Measurements from ENCODE around the gene SBNO2.

SBNO2 gene

GRCh38 chr19:1105008-1105872 lies 68.8 kb downstream of the SBNO2 start:
- peaks cover 17% of the 10 kb centered on the region for H3K36me3 ChIP-seq (ENCODE audit: control insufficient read depth, insufficient read depth, low read length)
- peaks cover 15% of the 10 kb centered on the region for H3K4me1 ChIP-seq (ENCODE audit: control insufficient read depth, insufficient read depth, low read length)
- peak overlapping the region; percentile 68 for H3K9ac ChIP-seq (ENCODE audit: low read length)
- peak overlapping the region; percentile 98 for H3K27ac ChIP-seq (ENCODE audit: low read depth, low read length)
- H3K4me3 ChIP-seq (ENCODE audit: low read length), result peak overlapping the region; percentile 86
- H3K27me3 ChIP-seq (ENCODE audit: control insufficient read depth, insufficient read depth, low read length), result no peaks in the 10 kb centered on the region

DNA sequence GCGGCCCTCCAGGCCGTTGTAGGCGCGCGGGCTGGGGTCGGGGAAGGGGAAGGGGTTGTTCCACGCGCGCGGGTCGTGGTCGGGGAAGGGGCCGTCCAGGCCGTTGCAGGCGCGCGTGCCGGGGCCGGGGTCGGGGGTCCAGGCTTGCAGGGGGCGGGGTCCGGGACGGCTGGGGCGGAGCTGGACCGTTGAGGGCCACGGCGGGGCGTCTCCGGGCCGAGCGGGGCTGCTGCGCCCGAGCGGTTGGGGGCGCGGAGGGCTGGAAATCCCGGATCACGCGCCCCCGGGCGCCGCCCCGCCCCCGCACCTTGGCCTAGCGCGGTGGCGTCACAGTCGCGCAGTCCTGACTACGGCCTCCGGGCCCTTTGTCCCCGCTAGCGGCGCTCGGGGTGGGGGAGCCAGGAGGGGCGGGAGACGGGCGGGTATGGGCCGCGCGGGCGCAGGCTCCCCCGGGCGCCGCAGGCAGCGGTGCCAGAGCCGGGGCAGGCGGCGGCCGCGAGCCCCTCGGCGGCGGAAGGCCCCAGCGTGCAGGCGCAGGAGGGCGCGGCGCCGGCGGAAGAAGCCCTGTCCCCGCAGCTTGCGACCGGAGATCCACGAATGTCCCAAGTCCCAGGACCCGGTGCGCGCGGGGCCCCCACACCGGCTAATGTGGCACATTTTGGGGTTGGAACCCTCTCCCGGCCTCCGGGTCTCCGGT lies 69.6 kb downstream of the SBNO2 start:
- Histone ChIP-seq H3K36me3 (ENCODE audit: control insufficient read depth, insufficient read depth, low read length) (peaks cover 12% of the 10 kb centered on the region), H3K9ac (ENCODE audit: low read length) (peak overlapping the region; percentile 68), H3K4me3 (ENCODE audit: low read length) (peak overlapping the region; percentile 86), H3K27ac (ENCODE audit: low read depth, low read length) (peak overlapping the region; percentile 98), H3K27me3 (ENCODE audit: control insufficient read depth, insufficient read depth, low read length) (no peaks in the 10 kb centered on the region), H3K4me1 (ENCODE audit: control insufficient read depth, insufficient read depth, low read length) (peaks cover 15% of the 10 kb centered on the region)

DNA sequence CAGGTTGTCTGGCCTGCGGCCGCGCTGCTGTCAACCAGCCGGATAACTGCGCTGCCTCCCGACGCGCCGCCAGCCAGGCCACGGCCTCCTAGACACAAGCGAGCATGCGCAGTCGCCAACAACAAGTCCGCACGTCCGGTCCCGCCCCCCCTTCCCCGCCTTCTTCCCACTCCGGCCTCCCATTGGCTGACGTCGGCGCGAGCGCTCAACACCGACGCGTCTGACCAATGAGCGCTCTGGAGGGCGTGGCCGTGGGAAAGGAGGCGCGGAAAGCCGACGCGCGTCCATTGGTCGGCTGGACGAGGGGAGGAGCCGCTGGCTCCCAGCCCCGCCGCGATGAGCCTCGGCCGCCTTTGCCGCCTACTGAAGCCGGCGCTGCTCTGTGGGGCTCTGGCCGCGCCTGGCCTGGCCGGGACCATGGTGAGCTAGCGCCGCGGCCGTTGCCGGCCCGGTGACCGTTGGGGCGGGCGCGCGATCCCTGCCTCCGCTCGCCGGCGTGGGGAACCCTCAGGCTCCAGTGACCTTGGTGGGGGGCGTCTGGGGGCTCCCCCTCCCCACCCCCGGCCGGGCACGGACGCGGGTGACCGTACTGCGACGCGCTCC lies 70.3 kb downstream of the SBNO2 start, which contains the start of gene GPX4:
GPX4 (plus strand) TSS at position 287 of the 603 bp plus-strand sequence; CDS start at position 337, 50 bp downstream.
- H3K27ac ChIP-seq (ENCODE audit: low read depth, low read length), result peak within 1 kb of the TSS; percentile 98
- no peaks in the 10 kb centered on the region for H3K27me3 ChIP-seq (ENCODE audit: control insufficient read depth, insufficient read depth, low read length)
- peaks cover 15% of the 10 kb centered on the region for H3K4me1 ChIP-seq (ENCODE audit: control insufficient read depth, insufficient read depth, low read length)
- peaks cover 9% of the 10 kb centered on the region for H3K36me3 ChIP-seq (ENCODE audit: control insufficient read depth, insufficient read depth, low read length)
- H3K4me3 ChIP-seq (ENCODE audit: low read length), result peak within 1 kb of the TSS; percentile 86
- H3K9ac ChIP-seq (ENCODE audit: low read length), result peak within 1 kb of the TSS; percentile 68

DNA sequence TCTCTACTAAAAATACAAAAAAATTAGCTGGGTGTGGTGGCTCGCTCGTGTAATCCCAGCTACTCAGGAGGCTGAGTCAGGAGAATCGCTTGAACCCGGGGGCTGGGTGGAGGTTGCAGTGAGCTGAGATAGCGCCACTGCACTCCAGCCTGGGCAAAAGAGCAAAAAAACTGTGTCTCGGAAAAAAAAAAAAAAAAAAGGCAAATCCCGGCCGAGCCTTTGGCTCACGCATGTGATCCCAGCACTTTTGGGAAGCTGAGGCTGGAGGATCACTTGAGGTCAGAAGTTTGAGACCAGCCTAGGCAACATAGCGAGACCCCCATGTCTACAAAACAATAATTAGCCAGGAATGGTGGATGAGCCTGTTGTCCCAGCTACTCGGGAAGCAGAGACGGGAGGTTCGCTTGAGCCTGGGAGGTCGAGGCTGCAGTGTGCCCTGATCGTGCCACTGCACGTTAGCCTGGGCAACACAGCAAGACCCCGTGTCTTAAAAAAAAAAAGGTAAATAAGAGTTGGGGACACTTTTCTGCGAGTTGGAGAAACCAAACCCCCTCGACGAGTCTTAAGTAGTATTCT lies 70.8 kb downstream of the SBNO2 start:
- Histone ChIP-seq H3K9ac (ENCODE audit: low read length) (no peak overlapping the region), H3K4me1 (ENCODE audit: control insufficient read depth, insufficient read depth, low read length) (peaks cover 15% of the 10 kb centered on the region), H3K4me3 (ENCODE audit: low read length) (peak overlapping the region; percentile 59), H3K36me3 (ENCODE audit: control insufficient read depth, insufficient read depth, low read length) (peaks cover 9% of the 10 kb centered on the region), H3K27me3 (ENCODE audit: control insufficient read depth, insufficient read depth, low read length) (no peaks in the 10 kb centered on the region), H3K27ac (ENCODE audit: low read depth, low read length) (peak overlapping the region; percentile 82)

DNA sequence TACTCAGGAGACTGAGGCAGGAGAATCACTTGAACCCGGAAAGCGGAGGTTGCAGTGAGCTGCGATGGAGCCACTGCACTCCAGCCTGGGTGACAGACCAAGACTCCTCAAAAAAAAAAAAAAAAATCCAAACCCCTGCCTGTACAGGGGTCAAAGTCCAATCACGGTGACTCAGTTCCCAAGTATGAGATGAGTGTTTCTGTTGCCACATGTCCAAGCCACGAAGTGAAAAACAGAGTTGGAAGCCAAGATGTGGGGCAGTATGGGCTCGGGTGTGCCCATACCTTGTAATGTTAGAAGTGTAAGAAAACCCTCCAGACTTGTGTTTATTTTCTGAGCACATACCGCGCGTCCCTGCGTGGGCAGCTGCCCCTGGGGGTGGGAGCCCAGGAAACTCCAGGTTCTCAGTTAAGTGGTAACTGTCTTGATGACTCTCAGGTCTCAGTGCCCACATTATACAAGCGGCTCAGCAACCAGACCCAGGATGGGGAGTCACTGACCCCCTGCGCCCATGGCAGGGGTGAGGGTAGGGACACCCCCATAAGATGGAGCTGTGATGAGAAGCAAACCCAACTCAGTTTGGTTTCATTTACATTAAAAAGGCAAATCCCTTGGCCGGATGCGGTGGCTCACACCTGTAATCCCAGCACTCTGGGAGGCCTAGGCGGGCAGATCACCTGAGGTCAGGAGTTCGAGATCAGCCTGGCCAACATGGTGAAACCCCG lies 71.5 kb downstream of the SBNO2 start:
- Histone ChIP-seq H3K27me3 (ENCODE audit: control insufficient read depth, insufficient read depth, low read length) (no peaks in the 10 kb centered on the region), H3K4me1 (ENCODE audit: control insufficient read depth, insufficient read depth, low read length) (peaks cover 15% of the 10 kb centered on the region), H3K36me3 (ENCODE audit: control insufficient read depth, insufficient read depth, low read length) (peaks cover 9% of the 10 kb centered on the region), H3K4me3 (ENCODE audit: low read length) (no peak overlapping the region), H3K27ac (ENCODE audit: low read depth, low read length) (peak overlapping the region; percentile 73), H3K9ac (ENCODE audit: low read length) (no peak overlapping the region)

- H3K4me1 ChIP-seq (ENCODE audit: control insufficient read depth, insufficient read depth, low read length), result peaks cover 15% of the 10 kb centered on the region
- peak overlapping the region; percentile 42 for H3K27ac ChIP-seq (ENCODE audit: low read depth, low read length)
- no peak overlapping the region for H3K9ac ChIP-seq (ENCODE audit: low read length)
- H3K36me3 ChIP-seq (ENCODE audit: control insufficient read depth, insufficient read depth, low read length), result peaks cover 3% of the 10 kb centered on the region
- peak overlapping the region; percentile 8 for H3K4me3 ChIP-seq (ENCODE audit: low read length)
- no peaks in the 10 kb centered on the region for H3K27me3 ChIP-seq (ENCODE audit: control insufficient read depth, insufficient read depth, low read length)
These were observed 72.8 kb downstream of the SBNO2 start for GRCh38 chr19:1101337-1101698.

GRCh38 chr19:1098177-1099051 lies 75.7 kb downstream of the SBNO2 start:
- no peaks in the 10 kb centered on the region for H3K36me3 ChIP-seq (ENCODE audit: control insufficient read depth, insufficient read depth, low read length)
- no peak overlapping the region for H3K4me3 ChIP-seq (ENCODE audit: low read length)
- H3K27me3 ChIP-seq (ENCODE audit: control insufficient read depth, insufficient read depth, low read length), result no peaks in the 10 kb centered on the region
- H3K9ac ChIP-seq (ENCODE audit: low read length), result no peak overlapping the region
- peaks cover 17% of the 10 kb centered on the region for H3K4me1 ChIP-seq (ENCODE audit: control insufficient read depth, insufficient read depth, low read length)
- H3K27ac ChIP-seq (ENCODE audit: low read depth, low read length), result no peak overlapping the region

DNA sequence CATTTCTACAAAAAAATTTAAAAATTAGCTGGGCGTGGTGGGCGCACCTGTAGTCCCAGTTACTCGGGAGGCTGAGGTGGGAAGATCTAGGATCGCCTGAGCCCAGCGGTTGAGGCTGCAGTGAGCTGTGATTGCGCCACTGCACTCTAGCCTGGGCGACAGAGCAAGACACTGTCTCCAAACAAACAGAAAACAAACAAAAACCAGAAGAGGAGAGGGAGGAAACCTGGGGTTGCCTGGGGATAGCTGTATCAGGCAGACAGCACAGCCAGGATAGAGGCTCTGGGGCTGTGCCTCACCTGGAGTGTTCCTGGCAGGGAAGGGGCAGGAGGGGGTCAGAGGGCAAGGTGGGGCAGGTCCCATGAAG lies 76.3 kb downstream of the SBNO2 start:
- Histone ChIP-seq H3K9ac (ENCODE audit: low read length) (no peak overlapping the region), H3K27ac (ENCODE audit: low read depth, low read length) (no peak overlapping the region), H3K4me1 (ENCODE audit: control insufficient read depth, insufficient read depth, low read length) (peaks cover 12% of the 10 kb centered on the region), H3K36me3 (ENCODE audit: control insufficient read depth, insufficient read depth, low read length) (no peaks in the 10 kb centered on the region), H3K27me3 (ENCODE audit: control insufficient read depth, insufficient read depth, low read length) (no peaks in the 10 kb centered on the region), H3K4me3 (ENCODE audit: low read length) (no peak overlapping the region)

- Histone ChIP-seq H3K36me3 (ENCODE audit: control insufficient read depth, insufficient read depth, low read length) (peaks cover 7% of the 10 kb centered on the region), H3K4me1 (ENCODE audit: control insufficient read depth, insufficient read depth, low read length) (peaks cover 6% of the 10 kb centered on the region), H3K27me3 (ENCODE audit: control insufficient read depth, insufficient read depth, low read length) (no peaks in the 10 kb centered on the region), H3K27ac (ENCODE audit: low read depth, low read length) (peak within 1 kb of the TSS; percentile 25), H3K4me3 (ENCODE audit: low read length) (peak within 1 kb of the TSS; percentile 90), H3K9ac (ENCODE audit: low read length) (peak within 1 kb of the TSS; percentile 75)
These were observed 78.9 kb downstream of the SBNO2 start, which contains the start of gene POLR2E for GRCh38 chr19:1094978-1095701. Gene POLR2E, minus strand, starts transcription at chr19:1095375. Its CDS starts 60 bp downstream, at chr19:1095315.

GRCh38 chr19:1094655-1094977 lies 79.5 kb downstream of the SBNO2 start:
- Histone ChIP-seq H3K36me3 (ENCODE audit: control insufficient read depth, insufficient read depth, low read length) (peaks cover 7% of the 10 kb centered on the region), H3K4me3 (ENCODE audit: low read length) (peak overlapping the region; percentile 90), H3K27me3 (ENCODE audit: control insufficient read depth, insufficient read depth, low read length) (no peaks in the 10 kb centered on the region), H3K9ac (ENCODE audit: low read length) (peak overlapping the region; percentile 75), H3K27ac (ENCODE audit: low read depth, low read length) (peak overlapping the region; percentile 25), H3K4me1 (ENCODE audit: control insufficient read depth, insufficient read depth, low read length) (peaks cover 6% of the 10 kb centered on the region)

All from rectal smooth muscle tissue (tissue), 1 donor.